ENCODE measurements around the gene SOX6. TPM values are rescaled to one million over a fixed set of nuclear protein-coding genes. Genes with fewer than 3 reads are reported as not detected.
A peak's percentile ranks its signal among the peaks of the same experiment; 100 is the strongest.

Gene SOX6
- total RNA-seq, 2 donors from 2014 or later = 7.6 to 7.8 TPM

DNA sequence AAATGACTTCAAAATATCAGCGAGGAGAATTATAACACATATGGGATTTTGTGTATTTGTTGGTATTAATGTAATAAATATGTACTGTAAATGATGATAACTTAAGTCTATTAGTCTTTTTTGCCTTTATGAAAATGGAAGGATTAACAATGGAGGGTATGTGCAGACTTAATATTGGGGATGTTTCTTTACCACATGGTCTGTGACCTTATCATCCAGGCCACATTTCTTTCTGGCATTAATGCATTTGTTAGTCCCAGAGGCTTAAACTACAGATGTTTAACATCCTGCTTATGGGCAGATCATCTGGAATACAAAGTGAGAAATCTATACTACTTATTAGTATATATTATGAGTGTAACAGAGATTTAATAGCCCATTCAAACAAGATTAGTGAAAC lies 64.6 kb downstream of the SOX6 start:
- intact Hi-C loops (cut with DNase I, micrococcal nuclease) = no loop called here
- no peak for ATAC-seq
- DNase-seq = no peak

DNA sequence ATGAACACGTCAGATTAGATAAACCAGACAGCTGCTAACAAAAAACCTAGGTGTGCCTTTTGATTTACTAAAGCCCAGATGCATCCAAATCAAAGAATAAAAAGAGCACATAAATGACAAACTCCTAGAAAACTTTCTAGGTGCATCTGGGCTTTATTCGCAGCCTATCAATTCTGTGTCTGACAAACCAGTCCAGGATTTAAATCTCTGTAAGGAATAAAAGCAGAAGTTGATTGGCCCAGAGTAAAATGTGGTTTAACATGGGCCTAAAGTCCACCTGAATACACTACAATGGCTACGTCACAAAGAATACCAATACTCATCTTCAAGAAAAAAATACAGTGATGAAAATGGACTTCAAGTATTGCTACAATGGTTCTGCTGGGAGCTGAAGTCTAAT lies 66.8 kb downstream of the SOX6 start:
- ATAC-seq (no peak), DNase-seq (no peak)
- intact Hi-C loops (cut with DNase I, micrococcal nuclease) = no loop called here

DNA sequence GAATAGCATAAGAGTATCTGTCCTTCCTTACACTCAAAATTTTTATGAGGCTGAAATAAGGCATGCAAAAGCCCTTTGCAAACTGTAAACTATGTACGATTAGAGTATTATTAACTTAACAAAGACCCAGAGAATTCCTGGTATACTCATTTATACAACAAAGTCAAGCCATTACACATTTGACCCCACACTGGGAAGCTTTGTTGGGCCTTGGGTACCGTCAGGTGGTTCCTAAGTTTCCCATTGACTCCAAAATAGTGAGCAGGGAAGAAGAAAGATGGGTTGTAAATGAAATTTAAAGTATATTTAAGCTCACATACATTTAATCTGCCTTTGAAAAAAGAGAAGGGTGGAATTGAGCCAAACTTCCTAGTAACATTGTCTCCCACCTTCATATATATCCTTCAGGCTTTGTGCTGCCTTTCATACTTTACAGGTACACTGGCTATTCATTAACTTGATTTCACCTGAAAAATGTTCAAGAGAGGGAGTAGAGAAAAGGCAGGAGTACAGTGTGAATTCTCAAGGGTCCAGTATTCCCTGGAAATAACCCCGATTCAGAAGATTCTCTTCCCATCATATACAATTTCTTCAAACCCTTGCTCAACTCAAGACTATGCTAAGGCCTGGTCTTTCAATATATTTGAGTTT lies 68.6 kb downstream of the SOX6 start:
- intact Hi-C loops (cut with DNase I, micrococcal nuclease) = no loop called here
- no peak for DNase-seq
- no peak for ATAC-seq

DNA sequence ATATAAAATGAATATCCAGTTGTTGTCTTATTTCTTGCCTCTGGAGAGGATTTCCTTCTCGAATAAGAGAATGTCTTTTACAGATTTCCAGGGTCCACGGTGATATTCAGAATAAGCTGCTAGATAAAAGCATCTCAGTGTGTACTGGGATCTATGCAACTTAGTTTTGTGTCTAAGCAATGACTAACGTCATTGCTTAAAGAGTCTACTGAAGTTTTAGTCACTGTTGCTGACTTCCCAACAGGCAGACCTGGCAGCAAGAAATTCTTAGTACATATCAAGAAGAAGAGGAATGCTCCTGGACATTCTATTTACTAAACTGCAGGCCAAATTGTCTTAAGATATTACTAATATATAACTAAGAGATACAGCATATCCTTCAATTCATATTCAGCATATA lies 70.3 kb downstream of the SOX6 start:
- intact Hi-C loops (cut with DNase I, micrococcal nuclease) = no loop called here
- DNase-seq (no peak), ATAC-seq (no peak)

DNA sequence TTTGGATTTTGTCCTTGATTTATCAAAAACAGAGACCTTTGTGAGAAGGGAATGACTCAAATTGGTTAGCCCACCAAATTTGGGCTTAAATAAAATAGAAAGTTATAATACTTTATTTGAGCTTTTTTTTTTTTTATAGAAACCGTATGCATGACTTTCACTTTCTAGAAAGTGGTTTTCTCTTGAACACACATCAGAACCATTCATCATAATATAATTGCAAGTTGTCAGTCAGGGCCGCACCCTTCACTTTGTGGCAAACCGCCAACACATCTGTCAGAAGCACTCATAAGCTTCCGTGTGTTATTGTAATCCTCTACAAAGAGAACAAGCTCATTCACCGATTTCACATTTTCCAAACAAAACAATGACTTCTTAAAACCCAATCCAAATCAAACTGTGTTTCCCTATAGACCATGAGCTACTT lies 76.1 kb downstream of the SOX6 start:
- intact Hi-C loops (cut with DNase I, micrococcal nuclease) = no loop called here
- ATAC-seq = peak; percentile 89
- DNase-seq = peak; percentile 94

DNA sequence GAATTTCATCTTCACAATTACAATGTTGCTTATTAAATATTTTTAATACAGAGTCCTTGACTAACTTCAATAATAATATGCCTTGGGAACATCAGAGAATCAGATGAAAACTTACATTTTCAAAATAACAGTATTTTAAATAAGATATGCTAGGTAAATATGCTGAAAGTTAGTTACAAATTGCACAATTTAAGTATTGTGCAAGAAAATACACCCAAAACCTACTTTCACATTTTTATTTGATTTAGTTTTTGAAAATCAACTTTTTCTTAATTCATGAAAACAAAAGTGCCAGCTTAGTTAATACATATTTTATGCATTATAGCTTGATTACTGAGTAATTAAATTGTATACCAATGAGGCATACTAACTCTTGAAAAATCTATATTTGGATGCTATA lies 76.8 kb downstream of the SOX6 start:
- no peak for ATAC-seq

DNA sequence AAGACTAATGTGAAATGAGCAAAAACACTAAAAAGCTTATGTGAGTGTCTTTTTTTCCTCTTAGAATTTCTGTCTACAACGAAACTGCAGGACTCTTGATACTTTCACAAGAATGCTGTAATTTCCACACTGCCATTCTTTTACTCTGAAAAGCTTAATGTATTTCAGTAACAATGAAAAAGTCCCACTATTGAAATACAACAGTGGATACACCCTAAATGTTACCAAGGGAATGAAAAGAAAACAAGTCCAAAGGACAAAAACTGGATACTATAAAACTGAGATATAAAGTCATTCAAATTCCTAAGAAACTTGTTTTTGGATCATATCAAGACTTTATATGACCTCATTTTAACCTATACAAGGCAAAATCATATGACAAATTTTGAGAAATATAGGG lies 77.4 kb downstream of the SOX6 start:
- intact Hi-C loops (cut with DNase I, micrococcal nuclease) = no loop called here
- ATAC-seq = peak; percentile 81
- no peak for DNase-seq

More for the DNA sequence above, 76.8 kb downstream of the SOX6 start:
- intact Hi-C loops (cut with DNase I, micrococcal nuclease) = no loop called here
- DNase-seq = no peak

DNA sequence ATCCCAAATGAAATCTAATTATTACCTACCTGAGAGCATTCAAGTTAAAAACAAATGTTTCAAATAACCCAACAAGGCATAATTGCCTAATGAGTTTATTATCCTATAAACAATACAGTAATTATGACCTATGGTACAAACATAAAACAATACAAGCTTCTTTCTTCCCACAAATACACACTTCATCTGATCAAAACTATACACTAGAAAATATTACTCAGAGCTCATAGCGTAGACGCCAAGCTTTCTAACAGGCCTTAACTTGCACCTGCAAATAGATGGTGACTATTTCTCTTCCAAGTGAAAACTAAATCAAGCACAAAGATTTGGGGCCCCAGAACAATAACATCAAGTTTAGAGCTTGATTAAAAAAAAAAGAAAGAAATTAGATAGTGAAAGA lies 78.1 kb downstream of the SOX6 start:
- ATAC-seq = peak; percentile 79

DNA sequence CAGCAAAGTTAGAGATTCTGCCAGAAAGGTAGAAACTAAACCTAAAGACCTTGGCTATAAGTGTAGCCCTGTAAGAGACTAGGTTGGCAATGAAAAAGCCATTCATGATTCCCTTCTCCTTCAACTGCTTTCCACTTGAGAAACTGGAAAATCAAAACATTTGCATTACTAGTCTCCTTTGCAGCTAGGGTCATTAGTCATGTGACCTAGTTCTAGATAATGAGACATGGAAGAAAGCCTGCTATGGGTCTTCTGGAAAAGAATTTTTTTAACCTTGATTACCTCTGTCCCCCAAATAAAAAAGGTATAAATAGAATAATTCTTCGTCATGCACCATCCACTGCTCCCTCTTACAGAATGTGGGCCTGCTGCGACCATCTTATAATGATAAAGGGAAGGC lies 80.1 kb downstream of the SOX6 start:
- DNase-seq (no peak), ATAC-seq (no peak)
- intact Hi-C loops (cut with DNase I, micrococcal nuclease) = no loop called here

More for the DNA sequence above, 78.1 kb downstream of the SOX6 start:
- intact Hi-C loops (cut with DNase I, micrococcal nuclease) = no loop called here
- no peak for DNase-seq

DNA sequence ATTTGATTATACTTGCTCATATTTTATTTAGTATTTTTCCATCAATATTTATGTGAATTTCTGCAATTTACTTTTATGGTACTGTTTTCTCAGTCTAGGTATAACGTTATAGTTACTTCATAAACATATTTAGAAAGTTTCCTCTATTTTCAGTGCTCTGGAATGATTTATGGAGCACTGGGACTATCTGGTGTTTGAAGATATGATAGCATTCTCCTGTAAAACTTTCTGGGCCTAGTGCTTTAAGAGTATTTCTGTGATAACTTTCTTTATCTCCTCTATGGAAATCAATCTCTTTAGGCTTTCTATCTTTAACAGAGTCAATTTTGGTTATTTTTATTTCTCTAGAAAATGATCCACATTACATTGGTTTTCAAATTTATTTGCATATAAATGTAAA lies 85.1 kb downstream of the SOX6 start:
- DNase-seq (no peak), ATAC-seq (no peak)
- intact Hi-C loops (cut with DNase I, micrococcal nuclease) = no loop called here

DNA sequence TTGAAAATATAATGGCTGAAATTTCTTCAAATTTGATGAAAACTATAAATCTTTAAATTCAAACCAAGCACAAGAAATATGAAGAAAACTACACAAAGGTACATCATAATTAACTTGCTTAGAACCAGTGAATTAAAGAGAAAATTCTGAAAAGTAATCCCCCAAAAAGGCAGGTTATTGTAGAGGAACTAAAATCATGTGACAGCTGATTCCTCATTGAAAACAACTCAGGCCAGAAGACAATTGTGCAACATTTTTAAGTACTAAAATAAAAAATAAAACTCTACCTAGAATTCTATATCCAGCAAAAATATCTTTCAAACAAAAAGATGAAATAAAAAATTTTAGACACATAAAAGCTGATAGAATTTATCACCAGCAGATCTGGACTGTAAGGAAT lies 90.3 kb downstream of the SOX6 start:
- DNase-seq (no peak), ATAC-seq (no peak)
- intact Hi-C loops (cut with DNase I, micrococcal nuclease) = no loop called here

DNA sequence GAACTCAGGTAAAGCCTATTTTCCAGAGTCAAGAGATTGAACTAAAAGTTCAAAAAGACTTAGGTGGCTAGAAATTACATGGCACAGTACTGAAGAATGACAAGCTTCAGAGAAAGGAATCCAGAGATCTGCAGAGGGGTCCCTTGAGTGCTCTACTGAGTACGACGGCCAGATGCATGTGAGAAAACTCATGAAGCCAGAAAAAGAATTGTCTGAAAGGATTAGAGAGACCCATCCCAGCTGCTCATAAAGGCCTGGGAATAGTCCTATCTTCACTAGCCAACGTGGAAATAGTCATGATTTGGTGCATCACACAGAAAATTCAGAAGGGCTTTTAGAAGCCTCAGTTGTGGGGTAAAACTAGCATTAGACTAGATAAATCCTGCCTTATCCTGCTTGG lies 91.3 kb downstream of the SOX6 start:
- intact Hi-C loops (cut with DNase I, micrococcal nuclease) = no loop called here
- DNase-seq (no peak), ATAC-seq (no peak)

DNA sequence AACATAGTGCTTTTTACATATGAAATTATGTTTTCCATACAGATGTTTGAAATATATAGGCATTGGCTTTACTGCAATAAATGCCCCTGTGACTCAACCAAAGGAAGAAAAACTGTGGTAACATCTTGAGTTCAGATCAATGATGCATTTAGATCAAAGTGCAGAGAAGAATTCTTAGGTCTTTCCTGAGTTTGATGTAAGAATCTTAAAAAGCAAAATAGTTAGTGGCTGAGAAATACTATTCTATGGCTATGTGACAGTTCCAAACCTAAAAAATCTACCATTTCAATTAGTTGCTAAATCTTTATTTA lies 93.7 kb downstream of the SOX6 start:
- no peak for DNase-seq
- ATAC-seq = no peak
- intact Hi-C loops (cut with DNase I, micrococcal nuclease) = no loop called here

DNA sequence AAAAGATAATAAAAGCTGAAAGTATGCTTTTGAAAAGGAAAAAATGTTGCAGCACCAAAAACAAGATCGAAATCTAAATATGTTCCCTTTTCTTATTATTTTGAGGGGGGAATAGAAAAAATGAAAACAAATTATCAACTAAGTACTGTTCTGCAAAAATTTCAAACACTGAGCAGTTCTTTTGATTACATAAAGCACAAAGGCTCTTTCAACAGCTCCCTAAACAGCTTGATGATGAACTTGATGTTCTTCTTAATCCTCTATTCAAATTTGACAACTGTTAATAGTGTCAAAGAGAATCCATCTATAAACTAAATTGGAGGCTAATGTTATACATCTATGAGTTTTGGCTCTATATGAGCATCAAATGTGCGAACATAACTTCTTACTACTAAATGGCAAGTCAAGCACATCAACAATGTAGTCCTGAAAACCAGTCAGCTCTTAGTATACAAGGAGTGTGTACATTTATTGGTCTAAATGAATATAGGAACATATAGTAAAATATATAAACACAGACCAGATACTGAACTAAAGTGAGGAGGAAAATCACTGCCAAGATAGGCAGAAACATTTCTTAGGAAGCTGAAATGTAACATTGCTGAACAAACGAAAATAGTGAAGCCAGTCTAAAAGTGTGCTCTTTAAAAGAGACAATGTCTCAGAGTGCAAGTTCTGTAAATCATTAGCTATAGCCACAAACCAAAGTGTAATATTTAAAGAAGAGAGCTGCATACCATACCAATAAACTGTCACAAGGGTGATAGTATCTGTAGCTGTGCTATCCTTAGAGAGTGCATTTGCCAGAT lies 94.3 kb downstream of the SOX6 start:
- intact Hi-C loops (cut with DNase I, micrococcal nuclease) = no loop called here
- no peak for DNase-seq
- ATAC-seq = peak; percentile 100

DNA sequence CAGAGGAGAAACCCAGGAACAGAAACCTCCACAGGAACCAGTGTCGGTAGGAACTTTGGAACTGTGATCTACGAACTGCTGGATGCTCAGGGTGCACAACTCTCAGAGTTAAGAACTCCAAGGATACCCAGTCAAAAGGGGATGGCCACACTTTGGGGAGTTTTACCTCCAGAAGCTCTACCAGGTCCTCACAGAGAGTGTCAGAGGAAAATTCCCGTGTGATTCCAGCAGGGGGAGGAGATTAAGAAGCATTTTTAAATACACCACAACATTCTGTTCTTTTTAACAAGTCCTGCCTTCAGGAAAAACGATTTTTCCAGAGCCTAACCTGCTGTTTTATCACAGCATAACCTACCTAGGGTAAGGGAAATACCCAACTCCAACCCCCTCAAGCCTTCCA lies 104.0 kb downstream of the SOX6 start:
- DNase-seq = no peak
- peak; percentile 65 for ATAC-seq
- intact Hi-C loops (cut with DNase I, micrococcal nuclease) = no loop called here

DNA sequence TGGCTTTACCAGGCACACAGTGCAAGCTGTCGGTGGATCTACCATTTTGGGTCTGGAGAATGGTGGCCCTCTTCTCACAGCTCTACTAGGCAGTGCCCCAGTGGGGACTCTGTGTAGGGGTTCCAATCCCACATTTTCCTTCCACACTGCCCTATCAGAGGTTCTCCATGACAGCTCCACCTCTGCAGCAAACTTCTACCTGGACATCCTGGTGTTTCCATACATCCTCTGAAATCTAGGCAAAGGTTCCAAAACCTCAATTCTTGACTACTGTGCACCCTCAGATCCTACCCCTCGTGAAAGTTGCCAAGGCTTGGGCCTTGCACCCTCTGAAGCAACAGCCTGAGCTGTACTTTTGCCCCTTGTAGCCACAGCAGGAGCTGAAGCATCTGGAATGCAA lies 108.1 kb downstream of the SOX6 start:
- DNase-seq = no peak
- no peak for ATAC-seq
- intact Hi-C loops (cut with DNase I, micrococcal nuclease) = no loop called here

DNA sequence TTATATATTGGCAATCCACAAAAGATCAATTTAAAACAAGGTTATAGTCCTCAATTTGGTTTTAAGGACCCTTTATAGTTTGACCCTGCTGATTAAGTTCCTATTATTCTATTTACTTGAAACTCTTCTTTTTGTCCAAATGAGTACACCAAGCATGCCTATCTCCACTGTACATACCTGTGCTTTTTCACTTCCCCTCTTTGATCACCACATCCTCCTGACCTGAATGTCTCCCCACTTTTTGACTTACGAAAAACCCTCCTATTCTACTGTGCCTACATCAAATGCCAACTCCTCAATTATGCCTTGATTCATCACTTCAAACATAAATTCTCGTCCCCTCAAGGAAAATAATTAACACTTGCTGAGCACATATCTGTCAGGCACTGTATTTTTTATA lies 113.5 kb downstream of the SOX6 start:
- ATAC-seq = no peak
- no peak for DNase-seq
- intact Hi-C loops (cut with DNase I, micrococcal nuclease) = no loop called here

DNA sequence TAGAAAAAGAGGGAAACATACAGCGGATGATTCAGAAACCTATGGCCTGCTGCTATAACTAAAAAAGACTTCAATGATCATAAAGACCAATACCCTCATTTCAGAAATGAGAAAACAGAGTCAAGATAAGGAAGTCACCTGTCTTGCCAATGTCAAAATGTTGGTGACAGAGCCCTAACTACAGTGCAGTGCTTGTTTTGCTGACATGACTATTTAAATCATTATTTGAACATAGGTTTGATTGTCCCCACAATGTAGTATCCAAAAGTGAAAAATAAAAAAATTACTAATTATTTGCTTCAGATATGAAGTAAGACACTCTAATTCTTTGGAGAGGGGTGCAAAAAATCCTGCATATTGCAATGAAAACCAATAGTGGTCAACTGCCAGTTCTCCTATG lies 115.7 kb downstream of the SOX6 start:
- intact Hi-C loops (cut with DNase I, micrococcal nuclease) = no loop called here
- ATAC-seq (no peak), DNase-seq (no peak)

DNA sequence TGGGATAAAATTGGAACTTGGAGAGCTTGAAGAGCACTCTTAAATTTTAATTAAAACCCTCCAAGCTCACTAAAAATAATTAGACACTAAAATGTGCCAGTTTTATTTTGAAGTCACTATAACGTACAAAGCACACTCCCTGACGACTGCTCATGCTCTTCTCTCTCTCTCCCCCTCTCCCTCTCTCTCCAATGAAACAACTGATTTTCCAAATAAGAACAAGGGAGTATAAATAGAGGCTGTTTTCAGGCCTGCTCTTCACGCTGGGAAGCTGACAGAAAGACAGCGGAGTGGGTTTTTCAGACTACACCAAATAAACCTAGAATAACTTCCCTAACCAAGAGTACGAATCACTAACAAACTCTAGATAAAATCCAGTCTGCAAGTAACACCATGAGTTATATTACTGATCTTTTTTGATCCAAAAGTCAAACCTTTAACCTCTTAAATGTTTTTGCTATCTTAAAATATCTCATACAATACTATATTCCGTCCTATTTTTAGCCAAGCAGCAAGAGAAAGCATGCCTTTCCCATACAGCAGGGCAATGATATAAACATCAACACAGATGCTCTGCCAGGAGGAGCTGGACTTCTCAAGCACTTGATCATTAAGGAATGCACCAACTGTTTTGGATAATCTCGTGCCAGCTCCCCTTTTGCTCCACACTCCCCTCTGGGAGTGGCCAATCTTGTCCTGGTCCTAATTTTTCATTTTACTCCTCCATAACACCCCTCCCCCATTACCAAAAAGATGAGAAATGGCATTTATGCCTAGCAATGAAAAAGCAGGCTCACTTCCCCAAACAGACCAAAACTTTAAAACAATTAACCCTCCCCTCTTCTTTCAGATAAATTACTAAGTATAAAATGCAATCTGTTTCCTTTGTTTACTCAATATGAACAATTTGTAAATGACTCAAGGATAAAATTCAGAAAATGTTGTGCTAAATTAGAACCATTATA lies 116.9 kb downstream of the SOX6 start:
- ATAC-seq = no peak
- DNase-seq = no peak
- intact Hi-C loops (cut with DNase I, micrococcal nuclease) = no loop called here

DNA sequence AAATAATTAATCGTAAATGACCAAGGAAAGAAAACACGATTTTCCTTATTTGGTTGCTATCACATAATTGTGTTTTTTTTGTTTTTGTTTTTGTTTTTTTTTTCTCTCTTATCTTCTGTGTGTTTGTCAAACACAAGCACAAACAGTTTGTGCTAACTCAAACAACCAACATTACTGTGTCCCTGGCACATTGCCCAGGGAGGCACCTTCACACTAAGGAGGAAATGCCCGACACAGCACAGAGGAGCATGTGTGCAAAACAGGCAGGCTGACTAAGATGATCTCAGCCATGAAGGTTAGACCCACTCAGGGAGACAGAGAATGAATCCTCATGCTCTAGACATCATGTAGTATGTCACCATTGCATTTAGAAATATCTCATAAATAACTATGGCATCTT lies 130.1 kb downstream of the SOX6 start:
- ATAC-seq (peak; percentile 100), DNase-seq (peak; percentile 70 to 86)
- intact Hi-C loops (cut with DNase I, micrococcal nuclease) = no loop called here
